GM04503 (cell line): Measurements from ENCODE around the gene COL4A1.

Source experiments
- DNase-seq: peaks from one replicate; pipeline ENCODE4 v3.0.0-alpha.2; 2012; ENCODE audit warnings: low read depth

Gene COL4A1

GRCh38 chr13:110161112-110161882, 145.7 kb downstream of the COL4A1 start:
- no peak for DNase-seq

- DNase-seq, result no peak
Measured at GRCh38 chr13:110158226-110158625, 148.7 kb downstream of the COL4A1 start.

GRCh38 chr13:110157718-110158117, 149.2 kb downstream of the COL4A1 start:
- DNase-seq, result no peak

- peak; percentile 25 for DNase-seq
Measured at GRCh38 chr13:110156301-110157049, 150.5 kb downstream of the COL4A1 start.

- no peak for DNase-seq
Measured at GRCh38 chr13:110155072-110155471, 151.9 kb downstream of the COL4A1 start.

GRCh38 chr13:110154410-110154933, 152.5 kb downstream of the COL4A1 start:
- no peak for DNase-seq

GRCh38 chr13:110152351-110152750, 154.6 kb downstream of the COL4A1 start:
- no peak for DNase-seq

- no peak for DNase-seq
Measured at GRCh38 chr13:110151462-110151861, 155.5 kb downstream of the COL4A1 start.

- peak; percentile 34 for DNase-seq
Measured at GRCh38 chr13:110150384-110151101, 156.4 kb downstream of the COL4A1 start.

GRCh38 chr13:110149036-110149435, 157.9 kb downstream of the COL4A1 start:
- no peak for DNase-seq

GRCh38 chr13:110140099-110140498, 166.9 kb downstream of the COL4A1 start:
- DNase-seq, result no peak

GRCh38 chr13:110138700-110139036, 168.3 kb downstream of the COL4A1 start:
- no peak for DNase-seq

GRCh38 chr13:110138010-110138699, 168.8 kb downstream of the COL4A1 start:
- DNase-seq, result no peak

GRCh38 chr13:110137680-110138009, 169.3 kb downstream of the COL4A1 start:
- DNase-seq, result no peak

GRCh38 chr13:110136660-110137585, 170.0 kb downstream of the COL4A1 start:
- DNase-seq, result no peak

- no peak for DNase-seq
Measured at GRCh38 chr13:110135977-110136597, 170.9 kb downstream of the COL4A1 start.

- DNase-seq, result no peak
Measured at GRCh38 chr13:110134801-110135200, 172.2 kb downstream of the COL4A1 start.

GRCh38 chr13:110133425-110134235, 173.3 kb downstream of the COL4A1 start:
- no peak for DNase-seq

- DNase-seq, result no peak
Measured at GRCh38 chr13:110132225-110132982, 174.6 kb downstream of the COL4A1 start.
